WTC11 (cell line): ENCODE data around the gene LRRC2. TPM values are rescaled to one million over a fixed set of nuclear protein-coding genes. Genes with fewer than 3 reads are reported as not detected.
A peak's percentile ranks its signal among the peaks of the same experiment; 100 is the strongest.

ENCODE experiments used
- ATAC-seq: fragments of 200-7000 bp; cut with Tn5 transposase; 2 replicates; pipeline ENCODE4 v1.10.0; 2021; ENCODE audit warnings: mild to moderate bottlenecking, moderate library complexity
- CTCF ChIA-PET: fragments of 300-600 bp; sonication (Branson Sonifier 250); formaldehyde crosslinking; loops from one replicate; lab custom pipeline; 2021; ENCODE audit warnings: antibody characterized with exemption; lab: Charles Lee
- POLR2A ChIA-PET: fragments of 350-600 bp; sonication (Branson Sonifier 250); formaldehyde crosslinking; loops from one replicate; lab custom pipeline; 2021; ENCODE audit warnings: antibody characterized with exemption; lab: Charles Lee
- DNase-seq: peaks from one replicate; pipeline ENCODE4 v3.0.0; 2021; ENCODE audit warnings: low spot score
- H3K27ac Mint-ChIP-seq: 2 replicates; pipeline ENCODE4 v1.8.0; 2021; ENCODE audit warnings: mixed read lengths
- H3K27me3 Mint-ChIP-seq: 2 replicates; pipeline ENCODE4 v1.8.0; 2021; ENCODE audit warnings: low read depth, mild to moderate bottlenecking, moderate library complexity, mixed read lengths
- H3K36me3 Mint-ChIP-seq: 2 replicates; pipeline ENCODE4 v1.8.0; 2021; ENCODE audit warnings: mixed read lengths
- H3K4me1 Mint-ChIP-seq: 2 replicates; pipeline ENCODE4 v1.8.0; 2022; ENCODE audit warnings: mixed read lengths
- H3K4me3 Mint-ChIP-seq: 2 replicates; pipeline ENCODE4 v1.8.0; 2021; ENCODE audit warnings: mild to moderate bottlenecking, moderate library complexity, mixed read lengths
- H3K9me3 Mint-ChIP-seq: 2 replicates; pipeline ENCODE4 v1.8.0; 2021; ENCODE audit warnings: mixed read lengths
- ARID4B ChIP-seq: sonication (generic); formaldehyde crosslinking; IDR thresholded peaks from 2 replicates; pipeline ENCODE4 v1.8.0; 2023; ENCODE audit warnings: missing genetic modification reagents, mild to moderate bottlenecking, borderline replicate concordance
- ATF2 ChIP-seq: sonication (generic); formaldehyde crosslinking; IDR thresholded peaks from 2 replicates; pipeline ENCODE4 v1.8.1; 2022; ENCODE audit warnings: low read depth, missing genetic modification reagents, borderline replicate concordance
- CBFB ChIP-seq: sonication (generic); formaldehyde crosslinking; IDR thresholded peaks from 2 replicates; pipeline ENCODE4 v1.8.1; 2022; ENCODE audit warnings: mild to moderate bottlenecking, low read depth, missing genetic modification reagents
- CDX4 ChIP-seq: fragments of 250-450 bp; sonication (Bioruptor Pico); IDR thresholded peaks from 2 replicates; pipeline ENCODE4 v1.9.0; 2021; ENCODE audit warnings: moderate library complexity, mild to moderate bottlenecking, inconsistent platforms, borderline replicate concordance
- CREB1 ChIP-seq: sonication (generic); formaldehyde crosslinking; IDR thresholded peaks from 2 replicates; pipeline ENCODE4 v1.8.0; 2023; ENCODE audit warnings: mild to moderate bottlenecking, missing genetic modification reagents
- CREM ChIP-seq: sonication (generic); formaldehyde crosslinking; IDR thresholded peaks from 2 replicates; pipeline ENCODE4 v1.8.1; 2022; ENCODE audit warnings: mild to moderate bottlenecking, missing genetic modification reagents, moderate library complexity
- IRF1 ChIP-seq: sonication (generic); formaldehyde crosslinking; IDR thresholded peaks from 2 replicates; pipeline ENCODE4 v1.8.0; 2023; ENCODE audit warnings: missing genetic modification reagents
- MAX ChIP-seq: sonication (generic); formaldehyde crosslinking; IDR thresholded peaks from 2 replicates; pipeline ENCODE4 v1.8.0; 2022; ENCODE audit warnings: mild to moderate bottlenecking, missing genetic modification reagents
- NR3C1 ChIP-seq: sonication (generic); formaldehyde crosslinking; conservative IDR thresholded peaks from 2 replicates; pipeline ENCODE4 v1.8.1; 2023; ENCODE audit warnings: low read depth, mild to moderate bottlenecking, missing genetic modification reagents
- ZNF232 ChIP-seq: sonication (generic); formaldehyde crosslinking; IDR thresholded peaks from 2 replicates; pipeline ENCODE4 v1.8.0; 2022; ENCODE audit warnings: mild to moderate bottlenecking, missing genetic modification reagents
- ZNF396 ChIP-seq: fragments of 250-450 bp; sonication (Bioruptor Pico); IDR thresholded peaks from 2 replicates; pipeline ENCODE4 v1.8.0; 2021; ENCODE audit warnings: mild to moderate bottlenecking, moderate library complexity, borderline replicate concordance
- ZNF425 ChIP-seq: fragments of 250-450 bp; sonication (Bioruptor Pico); conservative IDR thresholded peaks from 2 replicates; pipeline ENCODE4 v1.9.0; 2021; ENCODE audit warnings: mild to moderate bottlenecking
- ZNF512 ChIP-seq: sonication (generic); formaldehyde crosslinking; IDR thresholded peaks from 2 replicates; pipeline ENCODE4 v1.8.1; 2022; ENCODE audit warnings: missing genetic modification reagents, borderline replicate concordance
- ZSCAN18 ChIP-seq: fragments of 250-450 bp; sonication (Bioruptor Pico); IDR thresholded peaks from 2 replicates; pipeline ENCODE4 v2.1.2; 2022; ENCODE audit warnings: mild to moderate bottlenecking, moderate library complexity
- total RNA-seq: library from RNA; stranded (reverse); gene quantifications from 3 replicates; pipeline ENCODE4 v1.2.3, GENCODE V29; 2021

Gene LRRC2
- total RNA-seq, 1 experiment from 2014 or later: 4.9 TPM

GRCh38 chr3:46483825-46484224, 82.3 kb downstream of the LRRC2 start:
- TF ChIP-seq ZNF232 (CRISPR knock-in tag) (no peak), ZNF425 (no peak)
- H3K36me3 Mint-ChIP-seq: no peaks in the 10 kb centered on the region
- H3K27ac Mint-ChIP-seq: no peak overlapping the region
- no peaks in the 10 kb centered on the region for H3K9me3 Mint-ChIP-seq
- no peak overlapping the region for H3K4me3 Mint-ChIP-seq
- H3K4me1 Mint-ChIP-seq: peaks cover 3% of the 10 kb centered on the region
- no peak for ATAC-seq
- CTCF ChIA-PET: interaction anchor here (1.2 to 1.6 kb wide), 4 partner anchors 13 to 181 kb away, joined by 3 to 7 read pairs (median 6); no protein-coding TSS in a partner anchor
- POLR2A ChIA-PET: no interaction called here
- no peak for DNase-seq
- peaks cover 2% of the 10 kb centered on the region; the same call in 1 of the 2 replicates for H3K27me3 Mint-ChIP-seq

- no peaks in the 10 kb centered on the region for H3K9me3 Mint-ChIP-seq
- CTCF ChIA-PET: interaction anchor here (0.9 to 1.2 kb wide), 2 partner anchors 105 to 148 kb away, joined by 3 read pairs; no protein-coding TSS in a partner anchor
- H3K4me3 Mint-ChIP-seq: no peak overlapping the region
- no peaks in the 10 kb centered on the region for H3K36me3 Mint-ChIP-seq
- DNase-seq (no peak), ATAC-seq (no peak)
- peaks cover 2% of the 10 kb centered on the region; the same call in 1 of the 2 replicates for H3K27me3 Mint-ChIP-seq
- H3K4me1 Mint-ChIP-seq: 0 out of 2 replicates have a peak, but pooled peaks cover 3% of the 10 kb centered on the region
- H3K27ac Mint-ChIP-seq: no peak overlapping the region
- TF ChIP-seq MAX (CRISPR knock-in tag) (no peak), ZNF512 (0 out of 2 replicates have a peak, but pooled peaks have one; percentile 67)
- POLR2A ChIA-PET: no interaction called here
These were observed 83.3 kb downstream of the LRRC2 start for GRCh38 chr3:46482632-46483350.

- Mint-ChIP-seq H3K27me3 (0 out of 2 replicates have a peak, but pooled peaks cover 2% of the 10 kb centered on the region), H3K4me3 (no peak overlapping the region), H3K27ac (no peak overlapping the region), H3K36me3 (no peaks in the 10 kb centered on the region), H3K4me1 (0 out of 2 replicates have a peak, but pooled peaks cover 3% of the 10 kb centered on the region), H3K9me3 (no peaks in the 10 kb centered on the region)
- no peak for ATAC-seq
- CTCF ChIA-PET: interaction anchor here (0.6 to 1.3 kb wide), 3 partner anchors 19 to 160 kb away, joined by 3 to 4 read pairs (median 4); no protein-coding TSS in a partner anchor
- POLR2A ChIA-PET: interaction anchor here (0.6 to 0.7 kb wide), 2 partner anchors 94 to 176 kb away, joined by 3 to 5 read pairs; no protein-coding TSS in a partner anchor
- DNase-seq: no peak
- TF ChIP-seq ARID4B (CRISPR knock-in tag): no peak
- TF ChIP-seq NR3C1: no peak
- TF ChIP-seq CBFB: no peak
- no peak for TF ChIP-seq ZSCAN18
- TF ChIP-seq CREM (CRISPR knock-in tag): no peak
- no peak for TF ChIP-seq ATF2 (CRISPR knock-in tag)
- no peak for TF ChIP-seq IRF1 (CRISPR knock-in tag)
- no peak for TF ChIP-seq CDX4 (CRISPR knock-in tag)
- no peak for TF ChIP-seq MAX (CRISPR knock-in tag)
- no peak for TF ChIP-seq ZNF396 (CRISPR knock-in tag)
- no peak for TF ChIP-seq CREB1
These were observed 84.5 kb downstream of the LRRC2 start for GRCh38 chr3:46481636-46482035.
